Naive B cell (primary cell): ENCODE results near the gene ZSCAN23. TPM values are rescaled to one million over a fixed set of nuclear protein-coding genes. Genes with fewer than 3 reads are reported as not detected.
"Not testable (repeated sequence)": the region's sequence is repeated elsewhere in the genome, so short reads cannot be mapped to it uniquely, and the experiment has no call there.

ENCODE experiments used
- ATAC-seq, 2 donors: fragments of 150-1000 bp; cut with Tn5 transposase; 2 replicates each; pipeline ENCODE4 v1.10.0; 2021; ENCODE audit warnings: low read depth in 2 of 2, mild to moderate bottlenecking in 2 of 2, moderate library complexity in 2 of 2
- DNase-seq: peaks from one replicate; pipeline ENCODE4 v3.0.0; 2022
- H3K27ac Mint-ChIP-seq, 6 donors: one replicate each; pipeline ENCODE4 v1.8.0; 2020 to 2022; ENCODE audit warnings: mild to moderate bottlenecking in 6 of 6, mixed read lengths in 6 of 6, moderate library complexity in 5 of 6, inconsistent platforms in 2 of 6
- H3K27me3 Mint-ChIP-seq, 3 donors: one replicate each; pipeline ENCODE4 v1.8.0; 2021 to 2022; ENCODE audit warnings: mixed read lengths in 3 of 3, mild to moderate bottlenecking in 1 of 3
- H3K36me3 Mint-ChIP-seq, 2 donors: one replicate each; pipeline ENCODE4 v1.8.0; 2020 to 2022; ENCODE audit warnings: mixed read lengths in 2 of 2, inconsistent platforms in 1 of 2, mild to moderate bottlenecking in 1 of 2
- H3K4me1 Mint-ChIP-seq, 3 donors: one replicate each; pipeline ENCODE4 v1.8.0; 2020 to 2022; ENCODE audit warnings: mixed read lengths in 3 of 3, inconsistent platforms in 1 of 3, mild to moderate bottlenecking in 1 of 3, moderate library complexity in 1 of 3
- H3K4me3 Mint-ChIP-seq, 8 donors: one replicate each; pipeline ENCODE4 v1.8.0; 2020 to 2022; ENCODE audit warnings: mild to moderate bottlenecking in 8 of 8, mixed read lengths in 8 of 8, moderate library complexity in 8 of 8, inconsistent platforms in 2 of 8
- H3K9me3 Mint-ChIP-seq, 7 donors: one replicate each; pipeline ENCODE4 v1.8.0; 2020 to 2022; ENCODE audit warnings: mixed read lengths in 7 of 7, mild to moderate bottlenecking in 5 of 7, inconsistent platforms in 2 of 7, moderate library complexity in 1 of 7
- polyA plus RNA-seq, 6 donors: library from polyadenylated mRNA; unstranded; fragments of 300-500 nt; fragmentation: Illumina TruSeq; gene quantifications; one replicate each; pipeline ENCODE4 v1.2.3, GENCODE V29; 2021; ENCODE audit warnings: low read depth in 6 of 6

The ZSCAN23 gene
- polyA plus RNA-seq, 6 donors from 2014 or later, result not detected

DNA sequence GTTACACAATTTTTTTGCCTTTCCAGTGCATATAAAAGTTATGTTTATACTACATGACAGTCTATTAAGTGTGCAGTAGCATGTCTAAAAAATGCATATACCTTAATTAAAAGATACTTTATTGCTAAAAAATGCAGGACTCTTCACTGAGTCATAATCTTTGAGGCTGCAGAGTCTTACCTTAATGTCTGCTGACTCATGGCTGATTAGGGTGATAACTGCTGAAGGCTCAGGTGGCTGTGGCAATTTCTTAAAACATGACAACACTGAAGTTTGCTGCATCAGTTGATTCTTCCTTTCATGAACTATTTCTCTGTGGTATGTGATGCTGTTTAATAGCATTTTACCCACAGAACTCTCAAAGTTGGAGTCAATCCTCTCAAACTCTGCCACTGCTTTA lies 19.1 kb downstream of the ZSCAN23 start:
- DNase-seq (no peak), ATAC-seq (no peak)
- H3K36me3 Mint-ChIP-seq, result peaks cover 4 to 8% of the 10 kb centered on the region in 2 donors
- H3K4me1 Mint-ChIP-seq, result peaks cover 0 to 5% (median 3%) of the 10 kb centered on the region in 3 donors
- no peak overlapping the region for H3K4me3 Mint-ChIP-seq
- peaks cover 0 to 7% (median 0%) of the 10 kb centered on the region in 7 donors for H3K9me3 Mint-ChIP-seq
- H3K27ac Mint-ChIP-seq, result no peak overlapping the region
- H3K27me3 Mint-ChIP-seq, result peaks cover 2 to 36% (median 11%) of the 10 kb centered on the region in 3 donors

DNA sequence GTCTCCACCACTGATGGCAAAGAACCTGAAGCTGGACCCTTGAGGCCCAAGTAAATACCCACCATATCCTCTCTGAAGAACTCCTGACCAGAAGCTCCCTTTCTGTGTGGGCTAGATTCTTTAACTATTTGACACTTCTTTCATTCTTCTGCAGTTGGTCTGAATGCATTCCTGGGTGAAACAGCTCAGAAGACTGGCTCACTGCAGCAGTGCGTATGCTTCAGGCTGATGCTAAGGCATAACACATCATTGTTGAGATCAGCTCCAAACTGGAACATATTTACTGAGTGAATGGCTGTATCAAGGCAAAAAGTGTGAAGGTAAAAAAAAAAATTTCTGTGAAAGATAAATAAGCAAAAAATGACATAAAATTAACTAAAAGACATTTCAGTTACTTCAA lies 19.7 kb downstream of the ZSCAN23 start:
- H3K4me3 Mint-ChIP-seq, result no peak overlapping the region
- ATAC-seq (no peak), DNase-seq (no peak)
- H3K27me3 Mint-ChIP-seq, result peaks cover 7 to 29% (median 10%) of the 10 kb centered on the region in 3 donors
- H3K36me3 Mint-ChIP-seq, result peaks cover 4 to 8% of the 10 kb centered on the region in 2 donors
- no peak overlapping the region for H3K27ac Mint-ChIP-seq
- peaks cover 0 to 7% (median 0%) of the 10 kb centered on the region in 7 donors for H3K9me3 Mint-ChIP-seq
- H3K4me1 Mint-ChIP-seq, result peaks cover 0 to 5% (median 3%) of the 10 kb centered on the region in 3 donors

DNA sequence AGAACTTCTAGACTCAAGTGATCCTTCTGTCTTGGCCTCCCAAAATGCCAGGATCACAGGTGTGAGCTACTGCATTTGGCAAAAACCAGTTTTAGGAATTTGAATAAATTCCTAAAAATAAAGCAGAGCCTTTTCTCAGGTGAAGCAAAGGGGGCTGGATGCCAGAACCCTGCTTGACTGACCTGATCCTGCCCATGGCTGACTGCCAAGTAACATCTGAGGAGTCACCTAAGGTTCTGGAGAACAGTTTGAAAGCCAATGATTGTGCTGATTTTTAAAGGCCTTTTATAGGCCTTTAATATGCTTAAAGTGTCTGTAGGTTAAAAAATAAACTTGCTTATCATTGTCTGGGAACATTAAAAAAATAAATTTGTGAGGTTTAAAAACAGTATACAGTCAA lies 29.6 kb downstream of the ZSCAN23 start:
- Mint-ChIP-seq H3K27me3 (peaks cover 37 to 43% (median 42%) of the 10 kb centered on the region in 3 donors), H3K36me3 (no peaks in the 10 kb centered on the region), H3K4me3 (no peak overlapping the region), H3K4me1 (no peaks in the 10 kb centered on the region), H3K27ac (no peak overlapping the region), H3K9me3 (peaks cover 0 to 11% (median 0%) of the 10 kb centered on the region in 7 donors)
- ATAC-seq (no peak), DNase-seq (no peak)

DNA sequence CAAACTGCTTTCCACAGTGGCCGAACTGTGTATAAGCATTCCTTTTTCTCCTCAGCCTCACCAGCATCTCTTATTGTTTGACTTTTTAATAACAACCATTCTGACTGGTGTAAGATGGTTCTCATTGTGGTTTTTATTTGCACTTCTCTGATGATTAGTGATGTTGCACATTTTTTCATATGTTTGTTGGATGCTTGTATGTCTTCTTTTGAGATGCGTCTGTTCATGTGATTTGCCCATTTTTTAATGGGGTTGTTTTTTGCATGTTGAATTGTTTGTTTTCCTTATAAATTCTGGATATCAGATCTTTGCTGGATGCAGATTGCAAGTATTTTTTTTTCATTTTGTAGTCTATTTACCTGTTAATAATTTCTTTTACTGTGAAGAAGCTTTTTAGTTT lies 32.5 kb downstream of the ZSCAN23 start:
- no peak overlapping the region for H3K27ac Mint-ChIP-seq
- peaks cover 55 to 67% (median 65%) of the 10 kb centered on the region in 3 donors for H3K27me3 Mint-ChIP-seq
- ATAC-seq (no peak), DNase-seq (no peak)
- H3K4me1 Mint-ChIP-seq, result no peaks in the 10 kb centered on the region
- H3K9me3 Mint-ChIP-seq, result peaks cover 0 to 11% (median 0%) of the 10 kb centered on the region in 7 donors
- H3K4me3 Mint-ChIP-seq, result no peak overlapping the region
- H3K36me3 Mint-ChIP-seq, result no peaks in the 10 kb centered on the region

DNA sequence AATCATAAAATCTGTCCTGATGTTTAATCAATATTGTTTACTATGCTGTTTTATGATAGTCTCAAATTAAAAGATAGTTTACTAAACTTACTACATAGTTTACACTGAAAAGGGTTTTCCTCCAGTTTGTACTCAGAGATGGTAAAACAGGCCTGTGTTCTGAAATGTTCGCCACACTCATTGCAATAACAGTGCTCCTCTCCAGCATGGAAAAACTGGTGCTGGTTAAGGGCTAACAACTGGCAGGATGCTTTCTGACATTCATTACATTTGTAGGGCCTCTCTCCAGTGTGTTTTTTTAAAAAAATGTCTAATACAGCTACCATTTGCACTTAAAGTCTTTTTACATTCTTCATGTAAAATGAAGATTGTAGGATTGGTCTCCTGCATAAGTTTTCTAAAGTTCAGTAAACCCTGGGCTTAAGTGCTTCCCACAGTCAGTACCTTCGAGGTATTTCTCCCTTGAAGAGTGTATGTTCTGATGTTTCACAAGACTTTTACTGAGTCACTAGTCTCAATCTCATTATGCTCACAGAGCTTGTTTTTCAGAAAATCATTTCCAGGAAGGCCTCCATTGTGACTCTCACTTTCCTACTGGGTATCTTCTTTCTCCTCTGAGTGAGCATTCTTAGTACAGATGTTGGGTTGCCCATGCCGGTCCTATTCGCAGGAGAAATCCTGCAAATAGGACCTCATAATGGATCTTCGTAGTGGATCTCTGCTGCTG lies 35.1 kb downstream of the ZSCAN23 start:
- DNase-seq (no peak), ATAC-seq (no peak)
- no peaks in the 10 kb centered on the region for H3K4me1 Mint-ChIP-seq
- no peak overlapping the region for H3K4me3 Mint-ChIP-seq
- no peaks in the 10 kb centered on the region for H3K36me3 Mint-ChIP-seq
- peaks cover 62 to 71% (median 64%) of the 10 kb centered on the region in 3 donors for H3K27me3 Mint-ChIP-seq
- H3K9me3 Mint-ChIP-seq, result peaks cover 0 to 12% (median 4%) of the 10 kb centered on the region in 7 donors
- H3K27ac Mint-ChIP-seq, result no peak overlapping the region

DNA sequence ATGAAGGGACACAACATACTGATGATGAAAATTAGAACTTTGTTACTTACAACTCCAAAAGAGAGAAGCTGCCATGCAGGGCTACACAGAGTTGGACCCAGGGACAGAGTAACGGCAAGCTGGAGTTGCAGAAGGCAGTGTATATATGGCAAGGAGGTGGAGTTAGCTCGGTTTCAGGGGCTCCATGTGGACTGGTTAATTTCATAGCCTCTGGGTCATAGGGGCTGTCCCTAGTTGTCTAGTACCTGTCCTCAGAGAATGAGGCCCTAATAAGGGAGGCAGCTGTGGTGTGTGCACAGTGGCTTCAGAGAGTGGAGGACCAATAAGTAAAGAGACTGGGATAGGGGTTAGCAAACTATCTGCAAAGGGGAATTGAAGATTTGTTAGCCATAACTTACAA lies 35.9 kb downstream of the ZSCAN23 start:
- Mint-ChIP-seq H3K27me3 (peaks cover 70 to 78% (median 71%) of the 10 kb centered on the region in 3 donors), H3K27ac (no peak overlapping the region), H3K4me1 (no peaks in the 10 kb centered on the region), H3K9me3 (peaks cover 0 to 11% (median 4%) of the 10 kb centered on the region in 7 donors), H3K36me3 (no peaks in the 10 kb centered on the region), H3K4me3 (no peak overlapping the region)
- ATAC-seq (no peak), DNase-seq (no peak)

DNA sequence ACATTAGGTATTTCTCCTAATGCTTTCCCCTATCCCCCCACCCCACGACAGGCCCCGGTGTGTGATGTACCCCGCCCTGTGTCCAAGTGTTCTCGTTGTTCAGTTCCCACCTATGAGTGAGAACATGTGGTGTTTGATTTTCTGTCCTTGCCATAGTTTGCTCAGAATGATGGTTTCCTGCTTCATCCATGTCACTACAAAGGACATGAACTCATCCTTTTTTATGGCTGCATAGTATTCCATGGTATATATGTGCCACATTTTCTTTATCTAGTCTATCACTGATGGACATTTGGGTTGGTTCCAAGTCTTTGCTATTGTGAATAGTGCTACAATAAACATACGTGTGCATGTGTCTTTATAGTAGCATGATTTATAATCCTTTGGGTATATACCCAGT lies 39.4 kb downstream of the ZSCAN23 start:
- not testable (repeated sequence) for ATAC-seq, H3K4me3 Mint-ChIP-seq, DNase-seq
- H3K36me3 Mint-ChIP-seq, result peaks cover 0 to 10% of the 10 kb centered on the region in 2 donors
- H3K9me3 Mint-ChIP-seq, result peaks cover 0 to 23% (median 5%) of the 10 kb centered on the region in 7 donors
- peaks cover 4 to 13% (median 10%) of the 10 kb centered on the region in 3 donors for H3K4me1 Mint-ChIP-seq
- peak overlapping the region in 1 of 6 donors; percentile 34 for H3K27ac Mint-ChIP-seq
- H3K27me3 Mint-ChIP-seq, result peaks cover 55 to 60% (median 60%) of the 10 kb centered on the region in 3 donors

DNA sequence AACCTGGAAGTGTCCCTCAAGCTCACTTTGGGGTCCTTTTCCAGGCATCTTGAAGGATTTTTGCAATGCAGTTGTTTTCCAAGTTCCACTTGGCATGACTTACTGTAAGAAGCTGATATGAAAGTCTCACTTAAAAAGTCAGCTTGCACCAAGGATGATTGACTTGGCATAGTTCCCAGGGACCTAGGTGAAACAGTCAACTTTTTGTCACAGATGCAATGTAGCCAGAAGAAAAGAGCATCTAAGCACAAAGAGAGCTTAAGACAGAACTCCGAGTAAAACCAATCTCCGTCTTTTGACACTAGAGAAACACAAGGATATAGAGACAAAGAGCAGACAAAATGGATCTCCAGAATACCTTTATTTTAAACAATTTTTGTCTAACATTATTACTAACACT lies 41.1 kb downstream of the ZSCAN23 start:
- peak overlapping the region in 1 of 6 donors; percentile 20 for H3K27ac Mint-ChIP-seq
- peaks cover 41 to 48% (median 45%) of the 10 kb centered on the region in 3 donors for H3K27me3 Mint-ChIP-seq
- no peak for ATAC-seq
- no peak for DNase-seq
- H3K4me1 Mint-ChIP-seq, result peaks cover 9 to 30% (median 23%) of the 10 kb centered on the region in 3 donors
- H3K4me3 Mint-ChIP-seq, result peak overlapping the region in 1 of 8 donors; percentile 8
- H3K36me3 Mint-ChIP-seq, result peaks cover 4 to 10% of the 10 kb centered on the region in 2 donors
- H3K9me3 Mint-ChIP-seq, result peaks cover 0 to 23% (median 5%) of the 10 kb centered on the region in 7 donors

DNA sequence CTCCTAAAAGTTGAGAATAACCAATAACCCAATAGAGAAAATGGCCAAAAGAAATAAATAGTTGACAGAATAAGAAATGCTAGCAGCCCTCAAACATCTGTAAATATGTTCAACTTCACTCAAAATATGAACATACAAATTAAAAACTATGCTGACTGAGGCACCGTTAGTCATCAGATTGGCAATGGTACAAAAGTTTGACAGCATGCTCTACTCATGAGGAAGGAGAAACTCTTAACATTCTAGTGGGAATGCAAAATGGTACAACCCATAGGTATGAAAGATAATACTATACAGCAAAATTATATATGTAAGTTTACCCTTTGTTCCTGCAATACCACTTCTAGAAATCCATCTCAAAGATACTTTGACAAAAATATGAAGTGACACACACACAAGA lies 42.1 kb downstream of the ZSCAN23 start:
- Mint-ChIP-seq H3K27ac (no peak overlapping the region), H3K9me3 (peaks cover 0 to 23% (median 5%) of the 10 kb centered on the region in 7 donors), H3K27me3 (peaks cover 31 to 40% (median 38%) of the 10 kb centered on the region in 3 donors), H3K36me3 (peaks cover 9 to 21% of the 10 kb centered on the region in 2 donors), H3K4me1 (peaks cover 18 to 39% (median 33%) of the 10 kb centered on the region in 3 donors), H3K4me3 (peak overlapping the region in 1 of 8 donors; percentile 96)
- DNase-seq (no peak), ATAC-seq (no peak)

DNA sequence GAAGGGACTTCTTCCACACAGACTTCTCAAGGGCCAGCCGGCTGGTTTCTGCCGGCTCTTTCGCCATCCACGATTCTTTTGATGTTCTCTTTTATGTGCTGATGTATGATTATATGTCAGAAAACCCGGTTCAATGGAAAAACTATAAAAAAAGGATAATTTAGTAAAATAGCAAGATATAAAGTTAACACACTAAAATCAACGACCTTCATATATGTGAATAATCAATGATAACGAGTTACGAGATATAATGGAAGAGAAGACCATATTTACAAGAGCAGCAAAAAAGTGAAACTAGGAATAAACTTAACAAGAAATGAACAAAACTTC lies 43.2 kb downstream of the ZSCAN23 start:
- ATAC-seq (no peak), DNase-seq (no peak)
- peaks cover 0 to 23% (median 5%) of the 10 kb centered on the region in 7 donors for H3K9me3 Mint-ChIP-seq
- peaks cover 27 to 50% (median 42%) of the 10 kb centered on the region in 3 donors for H3K4me1 Mint-ChIP-seq
- H3K36me3 Mint-ChIP-seq, result peaks cover 13 to 31% of the 10 kb centered on the region in 2 donors
- peak overlapping the region; percentile 87 to 98 (median 96) for H3K4me3 Mint-ChIP-seq
- peak overlapping the region; percentile 69 to 97 (median 96) for H3K27ac Mint-ChIP-seq
- peaks cover 24 to 34% (median 32%) of the 10 kb centered on the region in 3 donors for H3K27me3 Mint-ChIP-seq

DNA sequence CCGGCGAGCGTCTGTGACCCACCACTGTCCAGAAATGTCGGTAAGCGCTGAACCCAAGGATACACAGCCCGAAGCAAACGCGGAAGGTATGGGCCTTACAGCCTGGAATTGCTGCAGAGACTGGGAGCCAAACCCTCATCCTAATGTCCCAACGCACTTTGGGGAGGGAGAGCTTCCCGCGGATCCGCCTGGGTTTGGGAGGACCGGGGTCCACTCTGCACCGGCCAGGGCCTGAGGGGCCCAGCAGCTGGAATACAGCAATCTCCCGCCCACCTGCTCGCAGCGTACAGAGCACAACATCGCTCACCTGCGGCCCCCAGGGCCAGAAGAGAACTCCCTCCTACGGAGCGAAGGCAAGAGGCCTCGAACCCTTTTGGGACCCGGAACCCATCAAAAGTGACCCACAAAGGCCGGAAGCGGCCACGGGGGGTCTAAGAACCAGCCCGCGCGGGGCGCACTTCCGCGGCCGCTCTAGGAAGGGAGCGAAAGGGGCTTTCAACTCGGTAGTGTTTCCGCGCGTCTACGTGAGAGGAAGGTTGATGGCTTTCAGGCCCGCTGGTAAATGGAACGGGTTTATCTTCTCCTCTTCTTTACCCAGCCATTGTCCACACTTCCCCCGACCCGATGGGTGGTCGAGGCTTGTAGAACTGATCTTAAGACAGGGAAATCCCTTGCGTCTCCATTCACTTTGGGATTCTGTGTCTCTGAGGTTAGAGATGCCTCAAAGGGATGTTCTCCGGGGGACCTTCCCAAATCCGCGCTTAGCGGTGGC lies 43.8 kb downstream of the ZSCAN23 start, which contains the start of gene ZSCAN12:
ZSCAN12 (minus strand) TSS at position 398 of the 772 bp plus-strand sequence. CDS start 1,342 bp downstream, outside the sequence.
- H3K4me3 Mint-ChIP-seq, result peak within 1 kb of the TSS; percentile 87 to 98 (median 96)
- DNase-seq, result peak; percentile 77
- H3K9me3 Mint-ChIP-seq, result peaks cover 0 to 21% (median 5%) of the 10 kb centered on the region in 7 donors
- peak; percentile 92 to 95 for ATAC-seq
- peaks cover 14 to 35% of the 10 kb centered on the region in 2 donors for H3K36me3 Mint-ChIP-seq
- H3K27me3 Mint-ChIP-seq, result peaks cover 24 to 30% (median 30%) of the 10 kb centered on the region in 3 donors
- H3K4me1 Mint-ChIP-seq, result peaks cover 31 to 52% (median 48%) of the 10 kb centered on the region in 3 donors
- peak within 1 kb of the TSS; percentile 69 to 97 (median 96) for H3K27ac Mint-ChIP-seq

DNA sequence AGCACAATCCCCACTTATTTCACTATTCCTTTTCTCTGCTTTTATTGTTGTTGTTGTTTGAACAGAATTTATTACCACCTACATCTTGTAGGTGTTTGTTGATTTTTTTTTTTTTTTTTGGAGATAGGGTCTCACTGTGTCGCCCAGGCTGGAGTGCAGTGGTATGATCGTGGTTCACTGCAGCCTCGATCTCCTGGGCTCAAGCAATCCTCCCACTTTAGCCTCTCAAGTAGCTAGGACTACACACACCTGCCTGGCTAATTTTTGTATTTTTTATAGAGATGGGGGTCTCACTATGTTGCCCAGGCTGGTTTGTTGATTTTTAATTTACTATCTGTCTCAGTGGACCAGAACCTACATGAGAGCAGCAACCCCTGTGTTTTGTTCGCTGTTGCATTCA lies 47.4 kb downstream of the ZSCAN23 start:
- DNase-seq, result no peak
- Mint-ChIP-seq H3K27ac (peak overlapping the region in 1 of 6 donors; percentile 81), H3K9me3 (peaks cover 0 to 10% (median 0%) of the 10 kb centered on the region in 7 donors), H3K4me3 (no peak overlapping the region), H3K36me3 (peaks cover 39 to 57% of the 10 kb centered on the region in 2 donors), H3K4me1 (peaks cover 41 to 59% (median 57%) of the 10 kb centered on the region in 3 donors), H3K27me3 (no peaks in the 10 kb centered on the region)
- ATAC-seq, result no peak

DNA sequence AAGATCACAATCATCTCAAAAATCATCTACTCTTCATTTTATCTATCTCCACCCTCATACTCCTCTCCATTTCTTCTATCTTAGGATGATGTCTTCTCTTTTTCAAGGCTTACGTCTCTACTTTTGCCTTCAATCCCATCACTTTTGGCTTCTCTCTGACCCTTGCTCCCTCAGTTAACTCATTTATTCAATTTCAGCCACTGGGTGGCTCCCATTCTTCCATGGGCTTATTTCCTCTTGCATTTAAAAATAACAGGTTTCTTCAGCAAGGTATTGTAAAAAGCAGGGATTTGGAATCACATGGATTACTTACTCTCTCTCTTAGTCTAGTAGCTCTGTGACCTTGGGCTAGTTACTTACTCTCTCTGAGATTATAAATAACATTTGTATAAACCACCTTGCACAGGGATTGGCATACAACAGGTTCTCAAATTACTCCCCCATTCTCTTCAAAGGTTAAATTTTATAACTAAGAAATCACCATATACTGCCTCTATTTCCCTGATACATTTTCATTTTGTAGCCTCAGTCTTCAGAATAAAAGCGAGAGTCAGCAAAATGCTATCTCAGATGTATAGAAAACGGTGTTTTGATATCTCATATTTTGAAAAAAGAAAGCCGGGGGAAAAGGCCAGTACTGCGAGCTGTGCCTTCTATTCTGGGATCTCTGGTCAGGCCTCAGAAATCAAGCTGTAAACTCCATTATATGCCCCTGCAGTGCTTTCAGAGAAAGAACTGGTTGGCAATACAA lies 49.2 kb downstream of the ZSCAN23 start:
- Mint-ChIP-seq H3K27ac (no peak overlapping the region), H3K9me3 (no peaks in the 10 kb centered on the region), H3K4me1 (peaks cover 37 to 48% (median 47%) of the 10 kb centered on the region in 3 donors), H3K27me3 (no peaks in the 10 kb centered on the region), H3K36me3 (peaks cover 50 to 70% of the 10 kb centered on the region in 2 donors), H3K4me3 (no peak overlapping the region)
- DNase-seq (no peak), ATAC-seq (no peak)
